ENCODE data around the gene ZNF792. TPM values are rescaled to one million over a fixed set of nuclear protein-coding genes. Genes with fewer than 3 reads are reported as not detected.
"Not testable (repeated sequence)": the region's sequence is repeated elsewhere in the genome, so short reads cannot be mapped to it uniquely, and the experiment has no call there.

ZNF792 gene
- total RNA-seq, 3 donors from 2014 or later (not counting 1 experiment from before 2014, with no cell fraction given), result 11.9 to 19.6 (median 16.2) TPM

- H3K27me3 Mint-ChIP-seq (ENCODE audit: low read depth in 2 of 2), result peaks cover 10 to 12% of the 10 kb centered on the region in 2 donors
- H3K27ac ChIP-seq (ENCODE audit: low read length), result no peak overlapping the region
- no peak overlapping the region for H3K4me3 ChIP-seq (ENCODE audit: low read length)
- H3K4me3 Mint-ChIP-seq, result no peak overlapping the region
- H3K9me3 ChIP-seq (ENCODE audit: control insufficient read depth, insufficient read depth, low read length), result peaks cover 14% of the 10 kb centered on the region
- H3K36me3 ChIP-seq (ENCODE audit: control insufficient read depth, insufficient read depth, low read length), result no peaks in the 10 kb centered on the region
- no peaks in the 10 kb centered on the region for H3K4me1 Mint-ChIP-seq
- no peaks in the 10 kb centered on the region for H3K4me1 ChIP-seq (ENCODE audit: control insufficient read depth, insufficient read depth, low read length)
- H3K27ac Mint-ChIP-seq, result no peak overlapping the region
- intact Hi-C loops (cut with micrococcal nuclease), result no loop called here
- no peak for TF ChIP-seq CTCF (IDR thresholded peaks at IDR 0.05)
- 88% methylated on average over 2 of the region's 2 CpGs for WGBS (ENCODE audit: insufficient coverage)
- no peaks in the 10 kb centered on the region for H3K27me3 ChIP-seq (ENCODE audit: control insufficient read depth, insufficient read depth, low read length)
- DNase-seq, result no peak
- no peak for ATAC-seq
- peaks cover 4 to 8% of the 10 kb centered on the region in 2 donors for H3K9me3 Mint-ChIP-seq
- no peaks in the 10 kb centered on the region for H3K36me3 Mint-ChIP-seq
These were observed 45.8 kb downstream of the ZNF792 start for GRCh38 chr19:34918190-34918589.

GRCh38 chr19:34917144-34917543 lies 46.9 kb downstream of the ZNF792 start:
- H3K4me3 Mint-ChIP-seq; H3K27ac Mint-ChIP-seq; H3K27ac ChIP-seq (ENCODE audit: low read length); DNase-seq; H3K36me3 Mint-ChIP-seq; H3K4me1 ChIP-seq (ENCODE audit: control insufficient read depth, insufficient read depth, low read length); H3K9me3 Mint-ChIP-seq; H3K4me3 ChIP-seq (ENCODE audit: low read length); H3K36me3 ChIP-seq (ENCODE audit: control insufficient read depth, insufficient read depth, low read length); ATAC-seq; H3K4me1 Mint-ChIP-seq; intact Hi-C loops (cut with micrococcal nuclease); H3K27me3 ChIP-seq (ENCODE audit: control insufficient read depth, insufficient read depth, low read length): not testable (repeated sequence)
- 87% methylated on average over 3 of the region's 3 CpGs for WGBS (ENCODE audit: insufficient coverage)
- H3K27me3 Mint-ChIP-seq (ENCODE audit: low read depth in 2 of 2), result peaks cover 9 to 14% of the 10 kb centered on the region in 2 donors
- peaks cover 14% of the 10 kb centered on the region for H3K9me3 ChIP-seq (ENCODE audit: control insufficient read depth, insufficient read depth, low read length)

GRCh38 chr19:34910770-34911169 lies 53.3 kb downstream of the ZNF792 start:
- ATAC-seq, result no peak
- Mint-ChIP-seq H3K27ac (no peak overlapping the region), H3K27me3 (ENCODE audit: low read depth in 2 of 2) (peaks cover 25 to 27% of the 10 kb centered on the region in 2 donors), H3K4me3 (no peak overlapping the region), H3K9me3 (peaks cover 0 to 5% of the 10 kb centered on the region in 2 donors), H3K4me1 (peaks cover 0 to under 1% of the 10 kb centered on the region in 2 donors), H3K36me3 (peaks cover 8% of the 10 kb centered on the region)
- Histone ChIP-seq H3K4me1 (ENCODE audit: control insufficient read depth, insufficient read depth, low read length) (no peaks in the 10 kb centered on the region), H3K27me3 (ENCODE audit: control insufficient read depth, insufficient read depth, low read length) (peaks cover 2% of the 10 kb centered on the region), H3K36me3 (ENCODE audit: control insufficient read depth, insufficient read depth, low read length) (no peaks in the 10 kb centered on the region), H3K27ac (ENCODE audit: low read length) (no peak overlapping the region), H3K9me3 (ENCODE audit: control insufficient read depth, insufficient read depth, low read length) (no peaks in the 10 kb centered on the region), H3K4me3 (ENCODE audit: low read length) (no peak overlapping the region)
- WGBS (ENCODE audit: insufficient coverage), result 96% methylated on average over 2 of the region's 3 CpGs
- no peak for TF ChIP-seq CTCF (IDR thresholded peaks at IDR 0.05)
- no peak for DNase-seq
- intact Hi-C loops (cut with micrococcal nuclease), result no loop called here

Other genes with a start within 250 kb of the ZNF792 start
- 1 to 10 TPM; 3.2 to 3.7 (median 3.5) TPM for gene ZNF181, start 230.0 kb downstream of the ZNF792 start, total RNA-seq
- gene ZNF599, start 191.0 kb downstream of the ZNF792 start, total RNA-seq, result 1 to 10 TPM; 4.6 to 5.1 (median 4.8) TPM
- 1 to 10 TPM; 2.7 to 4.3 (median 3.8) TPM for gene ZNF30, start 37.3 kb downstream of the ZNF792 start, total RNA-seq
- 10 to 100 TPM; 57.6 to 80.3 (median 66.6) TPM for gene GRAMD1A, start 36.1 kb upstream of the ZNF792 start, total RNA-seq
- 1 to 10 TPM in 2 of 3 donors, under 1 TPM in 1; 0.94 to 1.5 (median 1.1) TPM for gene SCN1B, start 66.2 kb upstream of the ZNF792 start, total RNA-seq
- gene HPN, start 77.5 kb upstream of the ZNF792 start, total RNA-seq, result not detected
- not detected for gene FXYD3, start 151.6 kb upstream of the ZNF792 start, total RNA-seq
- under 1 TPM in 2 of 3 donors, not detected in 1; 0.49 to 0.72 TPM for gene LGI4, start 170.8 kb upstream of the ZNF792 start, total RNA-seq
- not detected for gene FXYD1, start 174.6 kb upstream of the ZNF792 start, total RNA-seq
- gene FXYD7, start 179.0 kb upstream of the ZNF792 start, total RNA-seq, result 1 to 10 TPM; 4.0 to 5.4 (median 4.9) TPM
- 100 to 1,000 TPM; 226 to 270 (median 231) TPM for gene FXYD5, start 190.5 kb upstream of the ZNF792 start, total RNA-seq